B cell (primary cell): ENCODE data around the gene HIGD1C. TPM values are rescaled to one million over a fixed set of nuclear protein-coding genes. Genes with fewer than 3 reads are reported as not detected.

Experiments used
- ATAC-seq: fragments of 200-7000 bp; cut with Tn5 transposase; one replicate; pipeline ENCODE4 v1.10.0; 2021; ENCODE audit warnings: low read depth, mild to moderate bottlenecking, moderate number of reproducible peaks, moderate library complexity
- CTCF ChIA-PET: fragments of 350-600 bp; sonication (Branson Sonifier 250); formaldehyde crosslinking; loops from one replicate; lab custom pipeline; 2021; ENCODE audit warnings: antibody characterized with exemption, inconsistent platforms; lab: Charles Lee
- POLR2A ChIA-PET: fragments of 350-600 bp; sonication (Branson Sonifier 250); formaldehyde crosslinking; loops from one replicate; lab custom pipeline; 2021; ENCODE audit warnings: antibody characterized with exemption; lab: Charles Lee
- DNase-seq: peaks from one replicate; pipeline ENCODE4 v3.0.0; 2013
- H2AFZ ChIP-seq: 2 replicates; pipeline ENCODE4 v1.6.1; 2012; ENCODE audit warnings: mild to moderate bottlenecking, low read depth, low read length; ENCODE audit not compliant: insufficient read depth, poor library complexity, severe bottlenecking
- H3K27ac ChIP-seq, 2 donors: 1 replicate in 1 of 2; 2 replicates in 1 of 2; pipeline ENCODE4 v1.5.1; 2012 to 2013; ENCODE audit warnings: low read length in 2 of 2, mild to moderate bottlenecking in 2 of 2, moderate library complexity in 1 of 2
- H3K27me3 ChIP-seq, 4 experiments: fragments of 200-600 bp in 1 of 4; sonication (generic) in 1 of 4; replicated peaks in 1 of 4; 1 replicate in 2 of 4; 2 replicates in 2 of 4; pipeline versions ENCODE4 v1.6.1 to v1.7.0; 2013 to 2016; ENCODE audit warnings: low read length in 3 of 4, mild to moderate bottlenecking in 2 of 4, mixed read lengths in 1 of 4, moderate library complexity in 1 of 4; ENCODE audit not compliant: insufficient read depth in 4 of 4, control insufficient read depth in 3 of 4; ENCODE audit errors: control extremely low read depth in 1 of 4
- H3K36me3 ChIP-seq, 2 experiments: replicated peaks in 1 of 2; 1 replicate in 1 of 2; 2 replicates in 1 of 2; pipeline versions ENCODE4 v1.6.1 to v1.7.1; 2013; ENCODE audit warnings: low read length in 1 of 2; ENCODE audit not compliant: insufficient read depth in 2 of 2, control insufficient read depth in 1 of 2; ENCODE audit errors: control extremely low read depth in 1 of 2, extremely low read depth in 1 of 2
- H3K4me1 ChIP-seq, 2 donors: fragments of 200-600 bp in 1 of 2; sonication (generic) in 1 of 2; 1 replicate in 1 of 2; 2 replicates in 1 of 2; pipeline versions ENCODE4 v1.5.1 to v1.6.1; 2013 to 2017; ENCODE audit warnings: low read length in 2 of 2; ENCODE audit not compliant: control insufficient read depth in 2 of 2, insufficient read depth in 2 of 2
- H3K4me2 ChIP-seq: replicated peaks from 2 replicates; pipeline ENCODE3; 2012; ENCODE audit warnings: mild to moderate bottlenecking, low read depth, low read length; ENCODE audit not compliant: poor library complexity, severe bottlenecking
- H3K4me3 ChIP-seq, 5 experiments: fragments of 200-600 bp in 1 of 5; sonication (generic) in 1 of 5; 1 replicate in 3 of 5; 2 replicates in 2 of 5; pipeline versions ENCODE4 v1.5.1 to v1.7.0; 2011 to 2016; ENCODE audit warnings: low read length in 4 of 5, mild to moderate bottlenecking in 4 of 5, low read depth in 2 of 5, control low read depth in 1 of 5, moderate library complexity in 1 of 5; ENCODE audit not compliant: insufficient read depth in 1 of 5; ENCODE audit errors: control extremely low read depth in 1 of 5, extremely low read depth in 1 of 5
- H3K79me2 ChIP-seq: fragments of 200-600 bp; sonication (generic); one replicate; pipeline ENCODE4 v1.6.0; 2016; ENCODE audit warnings: low read length; ENCODE audit not compliant: control insufficient read depth, insufficient read depth
- H3K9ac ChIP-seq: fragments of 200-600 bp; sonication (generic); 2 replicates; pipeline ENCODE4 v1.6.1; 2017; ENCODE audit warnings: mild to moderate bottlenecking, low read length, moderate library complexity
- H3K9me3 ChIP-seq, 3 donors: one replicate each; pipeline versions ENCODE4 v1.6.1 to v1.7.1; 2013; ENCODE audit warnings: low read length in 2 of 3; ENCODE audit not compliant: control insufficient read depth in 2 of 3, insufficient read depth in 1 of 3; ENCODE audit errors: control extremely low read depth in 1 of 3
- H4K20me1 ChIP-seq: 2 replicates; pipeline ENCODE4 v1.6.0; 2012; ENCODE audit warnings: mild to moderate bottlenecking, low read length; ENCODE audit not compliant: insufficient read depth, control insufficient read depth, poor library complexity, severe bottlenecking
- H3K27ac Mint-ChIP-seq: one replicate; pipeline ENCODE4 v1.8.0; 2021; ENCODE audit warnings: mixed read lengths
- H3K27me3 Mint-ChIP-seq: one replicate; pipeline ENCODE4 v1.8.0; 2021; ENCODE audit warnings: mixed read lengths
- H3K4me1 Mint-ChIP-seq: one replicate; pipeline ENCODE4 v1.8.0; 2021; ENCODE audit warnings: mixed read lengths
- H3K4me3 Mint-ChIP-seq: one replicate; pipeline ENCODE4 v1.8.0; 2021; ENCODE audit warnings: mixed read lengths
- H3K9me3 Mint-ChIP-seq: one replicate; pipeline ENCODE4 v1.8.0; 2022; ENCODE audit warnings: mixed read lengths; ENCODE audit not compliant: insufficient read depth
- CTCF ChIP-seq: fragments of 200-600 bp; IDR thresholded peaks from one replicate; pipeline ENCODE4 v1.8.0; 2022; ENCODE audit warnings: antibody characterized with exemption, mild to moderate bottlenecking
- EZH2 ChIP-seq: IDR thresholded peaks from 2 replicates; pipeline ENCODE4 v1.6.1; 2012; ENCODE audit warnings: borderline replicate concordance, low read depth, mild to moderate bottlenecking, moderate library complexity, low read length; ENCODE audit not compliant: insufficient read depth, poor library complexity, severe bottlenecking
- WGBS: methylation state at CpG from one replicate; pipeline ENCODE4 v1.1.5; 2013; ENCODE audit warnings: missing lambda C conversion rate; ENCODE audit not compliant: insufficient coverage; 5-methylcytosine and 5-hydroxymethylcytosine counted together
- intact Hi-C: fragments of 100-400 bp; cut with micrococcal nuclease; formaldehyde crosslinking; loops from one replicate; pipeline ENCODE4 v1.10.0; 2022
- polyA plus RNA-seq: library from polyadenylated mRNA; depleted of rRNA; stranded (reverse); fragments of >200 nt; gene quantifications from 2 replicates; pipeline ENCODE4 v1.2.3, GENCODE V29; 2012
- total RNA-seq, 2 donors: library from RNA; stranded (reverse); fragments of 120-200 nt in 1 of 2; gene quantifications; 1 replicate in 1 of 2; 2 replicates in 1 of 2; pipeline versions ENCODE4 v1.2.3 to v1.2.4, GENCODE V29; 2013 to 2022

Gene HIGD1C
- total and polyA plus RNA-seq, 2 donors (not counting 1 experiment from before 2014, with no cell fraction given), result not detected

- Histone ChIP-seq H3K79me2 (no peaks in the 10 kb centered on the region), H4K20me1 (no peaks in the 10 kb centered on the region), H2AFZ (no peak overlapping the region), H3K9ac (no peak overlapping the region), H3K9me3 (peaks cover 0 to 25% (median 20%) of the 10 kb centered on the region in 3 donors), H3K36me3 (no peaks in the 10 kb centered on the region), H3K27ac (no peak overlapping the region), H3K27me3 (no peaks in the 10 kb centered on the region), H3K4me2 (no peak overlapping the region), H3K4me1 (peaks cover 0 to 8% of the 10 kb centered on the region in 2 donors), H3K4me3 (no peak overlapping the region)
- Mint-ChIP-seq H3K27ac (no peak overlapping the region), H3K4me1 (peaks cover 10% of the 10 kb centered on the region), H3K27me3 (no peaks in the 10 kb centered on the region), H3K9me3 (peaks cover 9% of the 10 kb centered on the region), H3K4me3 (no peak overlapping the region)
- WGBS, result 100% methylated on average over 1 of the region's 3 CpGs
- no peak for DNase-seq
- intact Hi-C loops, result no loop called here
- ChIA-PET POLR2A (no interaction called here), CTCF (no interaction called here)
- ATAC-seq, result no peak
- TF ChIP-seq EZH2 (no peak), CTCF (no peak)
Observed at GRCh38 chr12:50916292-50916691, 36.1 kb upstream of the HIGD1C start.

GRCh38 chr12:50918584-50919316, 33.6 kb upstream of the HIGD1C start:
- ATAC-seq (no peak), DNase-seq (no peak)
- H3K79me2 ChIP-seq, result no peaks in the 10 kb centered on the region
- H3K4me2 ChIP-seq, result no peak overlapping the region
- peaks cover 0 to 14% (median 7%) of the 10 kb centered on the region in 3 donors for H3K9me3 ChIP-seq
- H3K27ac ChIP-seq, result no peak overlapping the region
- no peak for TF ChIP-seq CTCF
- no peak for TF ChIP-seq EZH2
- H3K4me1 Mint-ChIP-seq, result peaks cover 25% of the 10 kb centered on the region
- no peak overlapping the region for H3K4me3 Mint-ChIP-seq
- intact Hi-C loops, result no loop called here
- peaks cover 19 to 30% of the 10 kb centered on the region in 2 donors for H3K4me1 ChIP-seq
- H3K9ac ChIP-seq, result no peak overlapping the region
- no peak overlapping the region for H3K27ac Mint-ChIP-seq
- ChIA-PET POLR2A (no interaction called here), CTCF (interaction anchor here (1.3 kb wide), 1 partner anchor 68 kb away, joined by 4 read pairs; no protein-coding TSS in a partner anchor)
- H3K9me3 Mint-ChIP-seq, result peaks cover 3% of the 10 kb centered on the region
- no peak overlapping the region for H3K4me3 ChIP-seq
- no peaks in the 10 kb centered on the region for H4K20me1 ChIP-seq
- no peaks in the 10 kb centered on the region for H3K27me3 Mint-ChIP-seq
- no peaks in the 10 kb centered on the region for H3K36me3 ChIP-seq
- no peaks in the 10 kb centered on the region for H3K27me3 ChIP-seq
- no peak overlapping the region for H2AFZ ChIP-seq
- 100% methylated on average over 4 of the region's 5 CpGs for WGBS
